Neural progenitor cell (in vitro differentiated cells): ENCODE results near the gene LTBP2.

Experiments used
- CTCF ChIP-seq: fragments of 200-600 bp; sonication (generic); IDR thresholded peaks from 2 replicates; pipeline ENCODE4 v1.5.1; 2017; ENCODE audit warnings: antibody characterized with exemption, mild to moderate bottlenecking
- EZH2 ChIP-seq: fragments of 200-600 bp; sonication (generic); IDR thresholded peaks from 2 replicates; pipeline ENCODE4 v1.6.1; 2017; ENCODE audit warnings: antibody characterized with exemption, mild to moderate bottlenecking, moderate library complexity

DNA sequence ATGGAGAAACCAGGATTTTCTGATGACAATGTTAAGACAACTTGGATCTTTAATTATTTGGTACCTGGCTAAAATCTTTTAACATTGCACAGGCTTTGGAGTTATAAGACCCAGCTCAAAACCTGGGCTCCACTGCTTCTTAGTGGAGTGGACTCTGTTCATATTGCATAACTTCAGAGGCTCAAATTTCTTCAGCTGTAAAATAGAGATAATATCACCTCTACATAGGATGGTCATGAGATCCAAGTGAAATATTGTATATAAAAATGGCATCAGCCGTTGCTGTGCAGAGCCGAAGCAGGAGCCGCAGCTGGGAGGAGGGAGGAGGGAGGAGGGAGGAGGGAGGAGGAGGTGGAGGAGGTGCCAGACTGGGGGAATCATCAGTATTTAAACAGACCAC is 129.5 kb downstream of the LTBP2 start:
- TF ChIP-seq EZH2 (no peak), CTCF (no peak)
